Activated CD8-positive, alpha-beta memory T cell treated with anti-CD3 and anti-CD28 coated beads, Interleukin-2, amount 10 ng/mL, durations not matched to agents 7 days and 5 days (primary cell): ENCODE results near the gene ZNF407. TPM values are rescaled to one million over a fixed set of nuclear protein-coding genes. Genes with fewer than 3 reads are reported as not detected.
A peak's percentile ranks its signal among the peaks of the same experiment; 100 is the strongest.

Source experiments
- ATAC-seq: fragments of 150-1000 bp; cut with Tn5 transposase; one replicate; pipeline ENCODE4 v1.10.0; 2021; ENCODE audit warnings: moderate library complexity
- CTCF ChIA-PET: fragments of 350-600 bp; sonication (Branson Sonifier 250); formaldehyde crosslinking; loops from one replicate; lab custom pipeline; 2021; ENCODE audit warnings: antibody characterized with exemption; lab: Charles Lee
- DNase-seq: peaks from one replicate; pipeline ENCODE4 v3.0.0-alpha.2; 2020
- H3K27ac Mint-ChIP-seq: one replicate; pipeline ENCODE4 v1.8.0; 2021; ENCODE audit warnings: mild to moderate bottlenecking, mixed read lengths
- H3K27me3 Mint-ChIP-seq: one replicate; pipeline ENCODE4 v1.8.0; 2021; ENCODE audit warnings: mixed read lengths
- H3K36me3 Mint-ChIP-seq: one replicate; pipeline ENCODE4 v1.8.0; 2021; ENCODE audit warnings: mild to moderate bottlenecking, mixed read lengths
- H3K4me1 Mint-ChIP-seq: one replicate; pipeline ENCODE4 v1.8.0; 2021; ENCODE audit warnings: mixed read lengths
- H3K4me3 Mint-ChIP-seq: one replicate; pipeline ENCODE4 v1.8.0; 2021; ENCODE audit warnings: mild to moderate bottlenecking, moderate library complexity, mixed read lengths
- H3K9me3 Mint-ChIP-seq: one replicate; pipeline ENCODE4 v1.8.0; 2022; ENCODE audit warnings: low read depth, mixed read lengths
- total RNA-seq, 2 experiments: library from RNA; stranded (reverse); gene quantifications; one replicate each; pipeline ENCODE4 v1.2.3, GENCODE V29; 2021

Gene ZNF407
- total RNA-seq, 2 experiments from 2014 or later, result 12.9 to 16.6 TPM

- Mint-ChIP-seq H3K4me1 (peaks cover 3% of the 10 kb centered on the region), H3K4me3 (no peak overlapping the region), H3K36me3 (no peaks in the 10 kb centered on the region), H3K27me3 (no peaks in the 10 kb centered on the region), H3K27ac (no peak overlapping the region), H3K9me3 (no peaks in the 10 kb centered on the region)
- CTCF ChIA-PET, result no interaction called here
- DNase-seq, result no peak
- ATAC-seq, result no peak
Measured at GRCh38 chr18:74778191-74778847, 180.6 kb downstream of the ZNF407 start.

GRCh38 chr18:74784752-74785151 lies 187.1 kb downstream of the ZNF407 start:
- no peak overlapping the region for H3K4me3 Mint-ChIP-seq
- H3K36me3 Mint-ChIP-seq, result no peaks in the 10 kb centered on the region
- ATAC-seq, result no peak

GRCh38 chr18:74785632-74786031 lies 188.0 kb downstream of the ZNF407 start:
- Mint-ChIP-seq H3K4me1 (no peaks in the 10 kb centered on the region), H3K27me3 (no peaks in the 10 kb centered on the region), H3K36me3 (no peaks in the 10 kb centered on the region), H3K27ac (no peak overlapping the region), H3K9me3 (no peaks in the 10 kb centered on the region), H3K4me3 (no peak overlapping the region)
- CTCF ChIA-PET, result no interaction called here
- ATAC-seq (no peak), DNase-seq (no peak)

More at GRCh38 chr18:74784752-74785151, 187.1 kb downstream of the ZNF407 start:
- Mint-ChIP-seq H3K9me3 (no peaks in the 10 kb centered on the region), H3K27me3 (no peaks in the 10 kb centered on the region), H3K27ac (no peak overlapping the region), H3K4me1 (no peaks in the 10 kb centered on the region)
- no peak for DNase-seq
- CTCF ChIA-PET, result no interaction called here

GRCh38 chr18:74788657-74789056 lies 191.0 kb downstream of the ZNF407 start:
- no peaks in the 10 kb centered on the region for H3K27me3 Mint-ChIP-seq
- CTCF ChIA-PET, result no interaction called here
- no peak for DNase-seq
- no peaks in the 10 kb centered on the region for H3K36me3 Mint-ChIP-seq
- no peaks in the 10 kb centered on the region for H3K4me1 Mint-ChIP-seq
- no peak for ATAC-seq
- no peak overlapping the region for H3K4me3 Mint-ChIP-seq
- H3K27ac Mint-ChIP-seq, result no peak overlapping the region
- H3K9me3 Mint-ChIP-seq, result no peaks in the 10 kb centered on the region

- DNase-seq (no peak), ATAC-seq (no peak)
- Mint-ChIP-seq H3K4me3 (no peak overlapping the region), H3K27me3 (no peaks in the 10 kb centered on the region), H3K36me3 (peaks cover under 1% of the 10 kb centered on the region), H3K4me1 (no peaks in the 10 kb centered on the region), H3K27ac (no peak overlapping the region), H3K9me3 (no peaks in the 10 kb centered on the region)
- CTCF ChIA-PET, result no interaction called here
Measured at GRCh38 chr18:74789078-74789477, 191.4 kb downstream of the ZNF407 start.

- Mint-ChIP-seq H3K27me3 (no peaks in the 10 kb centered on the region), H3K36me3 (peaks cover 1% of the 10 kb centered on the region), H3K9me3 (no peaks in the 10 kb centered on the region), H3K4me3 (no peak overlapping the region), H3K27ac (no peak overlapping the region), H3K4me1 (no peaks in the 10 kb centered on the region)
- CTCF ChIA-PET, result no interaction called here
- ATAC-seq (no peak), DNase-seq (no peak)
Measured at GRCh38 chr18:74790451-74790850, 192.8 kb downstream of the ZNF407 start.

- Mint-ChIP-seq H3K27me3 (no peaks in the 10 kb centered on the region), H3K4me1 (peaks cover under 1% of the 10 kb centered on the region), H3K27ac (no peak overlapping the region), H3K4me3 (no peak overlapping the region), H3K9me3 (no peaks in the 10 kb centered on the region), H3K36me3 (peaks cover 1% of the 10 kb centered on the region)
- CTCF ChIA-PET, result no interaction called here
- DNase-seq, result no peak
- ATAC-seq, result no peak
Measured at GRCh38 chr18:74791501-74792194, 194.0 kb downstream of the ZNF407 start.

DNA sequence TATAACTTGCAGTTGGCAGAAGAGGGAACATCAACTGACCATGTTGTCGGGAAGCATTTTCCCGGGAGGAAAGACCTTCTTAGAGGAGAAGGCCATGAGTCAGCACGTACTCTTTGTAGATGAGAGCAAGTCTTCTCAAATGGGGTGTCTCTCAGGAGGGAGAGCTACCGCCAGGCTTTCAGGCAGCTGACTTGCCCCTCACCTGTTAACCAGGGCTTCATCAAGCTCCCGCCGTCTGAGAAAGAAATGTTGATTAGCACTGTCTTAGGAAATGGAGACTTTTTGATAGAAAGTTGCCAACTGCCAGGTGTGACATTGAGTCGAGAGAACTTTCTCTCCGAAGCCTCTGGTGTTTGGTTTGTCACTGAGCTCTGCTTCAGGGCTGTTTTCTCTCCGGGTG lies 196.1 kb downstream of the ZNF407 start:
- Mint-ChIP-seq H3K27ac (no peak overlapping the region), H3K4me1 (peaks cover 17% of the 10 kb centered on the region), H3K9me3 (no peaks in the 10 kb centered on the region), H3K36me3 (peaks cover 1% of the 10 kb centered on the region), H3K27me3 (no peaks in the 10 kb centered on the region), H3K4me3 (no peak overlapping the region)
- no peak for ATAC-seq
- CTCF ChIA-PET, result interaction anchor here (1.4 kb wide), 1 partner anchor 15 kb away, joined by 4 read pairs; no protein-coding TSS in a partner anchor
- DNase-seq, result no peak

DNA sequence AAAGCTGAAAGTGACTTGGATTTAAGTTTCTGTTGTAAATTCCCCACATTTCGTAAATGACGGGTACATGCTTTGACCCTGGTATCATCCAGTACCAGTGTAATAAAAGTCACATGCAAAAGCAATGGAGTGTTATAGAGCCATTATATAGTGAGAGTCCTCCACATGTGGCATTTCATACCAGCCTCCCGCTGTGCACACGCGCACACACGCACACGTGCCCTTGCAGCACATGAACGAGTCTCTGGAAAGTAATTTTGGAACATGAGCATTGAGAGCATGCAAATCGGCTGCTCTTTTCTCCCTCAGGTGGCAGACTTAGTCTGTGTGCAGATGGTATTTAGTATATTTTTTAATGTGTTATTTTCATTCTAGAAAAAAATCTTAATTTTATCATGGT lies 198.1 kb downstream of the ZNF407 start:
- Mint-ChIP-seq H3K9me3 (no peaks in the 10 kb centered on the region), H3K4me1 (peaks cover 17% of the 10 kb centered on the region), H3K36me3 (peaks cover 1% of the 10 kb centered on the region), H3K27me3 (no peaks in the 10 kb centered on the region), H3K27ac (no peak overlapping the region), H3K4me3 (no peak overlapping the region)
- ATAC-seq (no peak), DNase-seq (no peak)
- CTCF ChIA-PET, result no interaction called here

DNA sequence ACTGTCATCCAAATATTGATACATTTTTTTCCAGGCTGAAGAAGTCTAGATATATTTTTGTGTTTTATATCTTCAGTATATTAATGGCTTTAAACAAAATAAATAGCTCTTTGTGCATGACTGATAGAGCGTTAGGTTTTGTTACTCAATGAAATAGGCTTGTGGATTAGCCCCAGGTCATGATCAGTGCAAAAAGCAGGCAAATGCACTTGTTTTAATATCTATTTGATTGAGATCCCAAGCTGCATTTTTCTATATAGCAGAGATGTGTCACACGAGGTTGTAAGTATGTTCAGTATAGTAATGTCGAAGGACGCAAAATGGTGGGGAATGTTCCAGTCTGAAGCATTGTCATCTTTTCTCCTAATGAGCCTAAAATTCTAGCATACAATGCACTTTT lies 198.5 kb downstream of the ZNF407 start:
- H3K4me3 Mint-ChIP-seq, result no peak overlapping the region
- DNase-seq (no peak), ATAC-seq (no peak)
- CTCF ChIA-PET, result no interaction called here
- no peaks in the 10 kb centered on the region for H3K27me3 Mint-ChIP-seq
- H3K27ac Mint-ChIP-seq, result no peak overlapping the region
- H3K36me3 Mint-ChIP-seq, result peaks cover 1% of the 10 kb centered on the region
- H3K4me1 Mint-ChIP-seq, result peaks cover 17% of the 10 kb centered on the region
- H3K9me3 Mint-ChIP-seq, result no peaks in the 10 kb centered on the region

- CTCF ChIA-PET, result no interaction called here
- peaks cover 17% of the 10 kb centered on the region for H3K4me1 Mint-ChIP-seq
- H3K27me3 Mint-ChIP-seq, result no peaks in the 10 kb centered on the region
- H3K27ac Mint-ChIP-seq, result no peak overlapping the region
- H3K36me3 Mint-ChIP-seq, result peaks cover 1% of the 10 kb centered on the region
- peak overlapping the region; percentile 38 for H3K4me3 Mint-ChIP-seq
- no peaks in the 10 kb centered on the region for H3K9me3 Mint-ChIP-seq
- ATAC-seq (peak; percentile 78), DNase-seq (no peak)
Measured at GRCh38 chr18:74796841-74797576, 199.3 kb downstream of the ZNF407 start.

DNA sequence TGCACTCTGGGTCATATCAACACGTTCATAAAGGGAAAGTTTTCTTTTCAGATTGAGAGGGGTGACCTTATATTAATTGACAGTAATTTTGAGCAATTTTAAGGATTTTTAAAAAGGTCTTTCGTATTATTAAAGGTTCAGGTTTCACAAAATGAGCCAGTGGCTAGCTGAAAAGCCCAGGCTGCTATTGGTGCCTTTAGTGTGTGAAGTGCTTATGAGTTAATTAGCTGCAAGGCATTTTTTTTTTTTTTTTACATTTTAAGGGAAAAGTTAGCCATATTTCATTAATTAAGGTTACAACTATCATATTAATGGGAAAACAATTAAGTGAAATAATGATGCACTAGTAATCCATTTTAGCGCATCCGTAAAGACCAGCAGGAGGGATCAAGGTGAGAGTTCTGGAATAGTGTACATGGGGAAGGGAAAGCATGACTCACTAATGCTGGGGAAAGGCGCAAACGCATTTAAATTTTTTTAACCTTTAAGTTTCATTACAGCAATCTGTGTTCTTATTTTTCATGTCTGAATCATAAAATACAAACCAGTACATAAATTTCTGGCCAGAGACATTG lies 200.0 kb downstream of the ZNF407 start:
- peaks cover 1% of the 10 kb centered on the region for H3K36me3 Mint-ChIP-seq
- no peaks in the 10 kb centered on the region for H3K27me3 Mint-ChIP-seq
- peaks cover 17% of the 10 kb centered on the region for H3K4me1 Mint-ChIP-seq
- CTCF ChIA-PET, result no interaction called here
- no peak for DNase-seq
- H3K9me3 Mint-ChIP-seq, result no peaks in the 10 kb centered on the region
- H3K4me3 Mint-ChIP-seq, result peak overlapping the region; percentile 50
- no peak for ATAC-seq
- peak overlapping the region; percentile 60 for H3K27ac Mint-ChIP-seq

GRCh38 chr18:74799542-74799941 lies 201.9 kb downstream of the ZNF407 start:
- Mint-ChIP-seq H3K4me3 (no peak overlapping the region), H3K36me3 (no peaks in the 10 kb centered on the region), H3K27me3 (no peaks in the 10 kb centered on the region), H3K4me1 (peaks cover 21% of the 10 kb centered on the region), H3K9me3 (no peaks in the 10 kb centered on the region), H3K27ac (no peak overlapping the region)
- ATAC-seq (no peak), DNase-seq (no peak)
- CTCF ChIA-PET, result no interaction called here
